ENCODE data around the gene AWAT2. TPM values are rescaled to one million over a fixed set of nuclear protein-coding genes. Genes with fewer than 3 reads are reported as not detected.

The AWAT2 gene
- total RNA-seq, 4 donors from 2014 or later = not detected

GRCh38 chrX:70084592-70085240, 35.0 kb upstream of the AWAT2 start:
- Histone ChIP-seq H3K27ac (no peak overlapping the region), H3K4me3 (no peak overlapping the region), H3K4me1 (peaks cover 0 to 8% (median 0%) of the 10 kb centered on the region in 4 donors), H3K27me3 (peaks cover 0 to 15% of the 10 kb centered on the region in 2 donors), H3K36me3 (no peaks in the 10 kb centered on the region), H3K9me3 (no peaks in the 10 kb centered on the region)
- no peak for TF ChIP-seq EP300 (IDR thresholded peaks at IDR 0.05)
- no peak for TF ChIP-seq CTCF (IDR thresholded peaks at IDR 0.05)
- no peak for TF ChIP-seq POLR2A (IDR thresholded peaks at IDR 0.05)
- no peak for DNase-seq (ENCODE audit: low spot score in 2 of 2)
- 74 to 75% methylated on average over 5 of the region's 5 CpGs for WGBS, 2 donors

GRCh38 chrX:70082723-70083122, 33.0 kb upstream of the AWAT2 start:
- Histone ChIP-seq H3K27ac (no peak overlapping the region), H3K27me3 (peaks cover 0 to 21% of the 10 kb centered on the region in 2 donors), H3K36me3 (no peaks in the 10 kb centered on the region), H3K4me3 (no peak overlapping the region), H3K9me3 (no peaks in the 10 kb centered on the region), H3K4me1 (no peaks in the 10 kb centered on the region)
- 69 to 74% methylated on average over 4 of the region's 4 CpGs for WGBS, 2 donors
- no peak for DNase-seq (ENCODE audit: low spot score in 2 of 2)
- TF ChIP-seq EP300 (IDR thresholded peaks at IDR 0.05) (no peak), CTCF (IDR thresholded peaks at IDR 0.05) (no peak), POLR2A (IDR thresholded peaks at IDR 0.05) (no peak)

GRCh38 chrX:70079870-70080269, 30.1 kb upstream of the AWAT2 start:
- TF ChIP-seq CTCF (IDR thresholded peaks at IDR 0.05) = no peak
- TF ChIP-seq EP300 (IDR thresholded peaks at IDR 0.05) = no peak
- no peak for TF ChIP-seq POLR2A (IDR thresholded peaks at IDR 0.05)
- 50 to 78% methylated on average over 3 of the region's 3 CpGs for WGBS, 2 donors

GRCh38 chrX:70079297-70079696, 29.6 kb upstream of the AWAT2 start:
- no peak overlapping the region for H3K4me3 ChIP-seq
- 83 to 91% methylated on average over 5 of the region's 5 CpGs for WGBS, 2 donors
- no peaks in the 10 kb centered on the region for H3K4me1 ChIP-seq

More at GRCh38 chrX:70079870-70080269, 30.1 kb upstream of the AWAT2 start:
- no peaks in the 10 kb centered on the region for H3K4me1 ChIP-seq
- H3K4me3 ChIP-seq = no peak overlapping the region
- H3K9me3 ChIP-seq = no peaks in the 10 kb centered on the region
- DNase-seq (ENCODE audit: low spot score in 2 of 2) = no peak
- peaks cover 0 to 18% of the 10 kb centered on the region in 2 donors for H3K27me3 ChIP-seq
- no peaks in the 10 kb centered on the region for H3K36me3 ChIP-seq
- no peak overlapping the region for H3K27ac ChIP-seq

More at GRCh38 chrX:70079297-70079696, 29.6 kb upstream of the AWAT2 start:
- peaks cover 0 to 18% of the 10 kb centered on the region in 2 donors for H3K27me3 ChIP-seq
- no peak overlapping the region for H3K27ac ChIP-seq
- H3K9me3 ChIP-seq = no peaks in the 10 kb centered on the region
- DNase-seq (ENCODE audit: low spot score in 2 of 2) = no peak
- no peak for TF ChIP-seq CTCF (IDR thresholded peaks at IDR 0.05)
- no peak for TF ChIP-seq EP300 (IDR thresholded peaks at IDR 0.05)
- TF ChIP-seq POLR2A (IDR thresholded peaks at IDR 0.05) = no peak
- no peaks in the 10 kb centered on the region for H3K36me3 ChIP-seq
